GM19025 (cell line): ENCODE results near the gene ZNF554.
"Not testable (repeated sequence)": the region's sequence is repeated elsewhere in the genome, so short reads cannot be mapped to it uniquely, and the experiment has no call there.

Source experiments
- ATAC-seq: cut with Tn5 transposase; IDR thresholded peaks from one replicate; pipeline ENCODE4 v1.9.1; 2021; ENCODE audit warnings: mild to moderate bottlenecking, low read depth, moderate library complexity; ENCODE audit not compliant: unreplicated experiment

The ZNF554 gene

DNA sequence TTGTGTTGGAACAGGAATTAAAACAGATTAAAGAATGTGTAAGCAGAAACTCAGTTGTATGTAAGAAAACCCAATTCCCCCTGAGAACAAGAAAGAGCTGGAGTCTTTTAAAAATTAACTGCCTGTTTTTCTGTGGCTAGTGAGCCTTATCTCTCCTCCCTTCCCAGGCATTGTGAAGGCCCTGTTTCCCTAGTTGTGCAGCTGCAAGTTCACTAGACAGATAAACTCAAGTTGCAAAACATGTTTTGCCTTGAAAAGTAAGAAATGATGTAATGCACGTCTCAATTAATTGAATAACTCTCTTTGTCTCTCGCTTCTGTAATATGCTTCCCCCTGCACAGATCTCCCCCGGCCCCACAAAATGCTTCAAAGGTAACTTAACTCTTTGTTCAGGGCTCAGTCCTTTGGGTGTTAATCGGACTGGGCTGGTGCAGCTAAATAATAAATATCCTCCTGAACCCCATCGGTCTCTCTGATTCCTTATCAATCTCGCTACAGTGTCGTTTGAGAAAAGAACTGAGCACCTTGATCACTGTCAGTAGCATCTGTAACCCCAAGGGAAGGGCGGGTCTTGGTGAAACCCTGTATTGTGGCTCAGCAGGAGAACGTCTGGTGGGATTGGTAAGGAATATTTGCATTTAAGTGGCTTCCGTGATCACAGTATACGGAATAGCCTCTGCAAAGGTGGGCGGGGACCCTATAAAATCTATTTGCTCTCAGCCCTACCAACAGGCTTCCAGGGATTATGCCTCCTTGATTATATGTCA lies 45.8 kb downstream of the ZNF554 start:
- no peak for ATAC-seq

GRCh38 chr19:2866495-2867024 lies 46.9 kb downstream of the ZNF554 start:
- ATAC-seq: no peak

GRCh38 chr19:2867025-2867991 lies 47.6 kb downstream of the ZNF554 start, which contains the start of gene ZNF556:
Gene ZNF556, plus strand, starts transcription at chr19:2867335. Its CDS starts 87 bp downstream, at chr19:2867422.
- no peak for ATAC-seq

- no peak for ATAC-seq
These were observed 50.0 kb downstream of the ZNF554 start for GRCh38 chr19:2869618-2870017.

DNA sequence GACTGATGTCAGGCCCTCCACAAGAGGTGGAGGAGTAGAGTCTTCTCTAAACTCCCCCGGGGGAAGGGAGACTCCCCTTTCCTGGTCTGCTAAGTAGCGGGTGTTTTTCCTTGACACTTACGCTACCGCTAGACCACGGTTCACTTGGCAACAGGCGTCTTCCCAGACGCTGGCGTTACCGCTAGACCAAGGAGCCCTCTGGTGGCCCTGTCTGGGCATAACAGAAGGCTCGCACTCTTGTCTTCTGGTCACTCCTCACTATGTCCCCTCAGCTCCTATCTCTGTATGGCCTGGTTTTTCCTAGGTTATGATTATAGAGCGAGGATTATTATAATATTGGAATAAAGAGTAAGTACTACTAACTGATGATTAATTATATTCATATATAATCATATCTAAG lies 52.5 kb downstream of the ZNF554 start:
- ATAC-seq: not testable (repeated sequence)

GRCh38 chr19:2877398-2878331 lies 58.0 kb downstream of the ZNF554 start:
- no peak for ATAC-seq

- no peak for ATAC-seq
These were observed 64.2 kb downstream of the ZNF554 start for GRCh38 chr19:2883686-2884439.

DNA sequence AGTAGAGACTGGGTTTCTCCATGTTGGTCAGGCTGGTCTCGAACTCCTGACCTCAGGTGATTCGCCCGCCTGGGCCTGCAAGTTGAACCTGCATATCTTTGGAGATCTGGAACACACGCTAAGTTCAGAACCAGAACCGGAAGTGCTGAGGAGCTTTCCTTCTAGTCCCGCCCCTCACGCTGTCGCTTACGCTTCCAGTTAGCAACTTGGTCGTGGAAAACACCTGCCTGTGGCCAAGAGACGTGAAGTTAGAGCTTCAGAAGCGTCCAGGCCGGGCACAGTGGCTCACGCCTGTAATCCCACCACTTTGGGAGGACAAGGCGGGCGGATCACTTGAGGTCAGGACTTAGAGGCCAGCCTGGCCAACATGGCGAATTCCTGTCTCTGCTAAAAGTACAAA lies 66.1 kb downstream of the ZNF554 start:
- ATAC-seq: no peak
